GM21367 (cell line): ENCODE data around the gene C2orf92.

ENCODE experiments used
- ATAC-seq: cut with Tn5 transposase; IDR thresholded peaks from one replicate; pipeline ENCODE4 v1.9.1; 2021; ENCODE audit not compliant: unreplicated experiment

C2orf92 gene

GRCh38 chr2:97740590-97741182, 71.2 kb downstream of the C2orf92 start:
- ATAC-seq = no peak

DNA sequence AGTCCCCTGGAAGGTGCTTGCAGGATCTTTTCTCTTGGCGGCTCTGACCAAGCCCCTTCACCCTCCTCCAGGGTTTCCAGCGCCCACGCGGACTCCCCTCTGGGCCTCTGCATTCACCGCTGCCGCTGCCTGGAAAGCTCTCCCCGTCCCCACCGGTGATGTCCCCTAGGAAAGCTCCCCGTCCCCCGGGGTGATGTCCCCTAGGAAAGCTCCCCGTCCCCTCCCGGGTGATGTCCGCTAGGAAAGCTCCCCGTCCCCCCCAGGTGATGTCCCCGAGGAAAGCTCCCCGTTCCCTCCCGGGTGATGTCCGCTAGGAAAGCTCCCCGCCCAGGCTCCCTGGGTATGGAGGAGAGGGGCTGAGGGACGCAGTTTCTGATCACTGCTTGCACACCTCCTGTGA, 71.7 kb downstream of the C2orf92 start:
- no peak for ATAC-seq

DNA sequence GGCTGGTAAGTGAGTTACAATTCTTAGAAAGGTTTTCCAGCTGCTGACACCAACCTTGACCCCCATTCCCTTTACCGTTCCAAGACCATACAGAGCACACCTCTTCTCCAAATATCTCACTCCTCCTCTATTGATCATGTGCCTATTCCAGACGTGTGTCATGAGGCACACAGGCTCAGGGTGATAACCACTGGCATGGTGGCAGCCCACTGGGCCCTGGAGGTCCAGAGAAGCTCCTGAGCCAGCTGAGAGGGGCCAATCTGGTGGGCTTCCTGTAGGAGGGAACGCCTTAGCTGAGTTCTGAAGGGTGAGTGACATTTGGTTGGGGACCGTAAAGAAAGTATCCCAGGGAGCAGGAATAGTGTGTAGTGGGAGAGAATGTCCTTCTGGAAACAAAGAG, 72.2 kb downstream of the C2orf92 start:
- ATAC-seq = no peak

DNA sequence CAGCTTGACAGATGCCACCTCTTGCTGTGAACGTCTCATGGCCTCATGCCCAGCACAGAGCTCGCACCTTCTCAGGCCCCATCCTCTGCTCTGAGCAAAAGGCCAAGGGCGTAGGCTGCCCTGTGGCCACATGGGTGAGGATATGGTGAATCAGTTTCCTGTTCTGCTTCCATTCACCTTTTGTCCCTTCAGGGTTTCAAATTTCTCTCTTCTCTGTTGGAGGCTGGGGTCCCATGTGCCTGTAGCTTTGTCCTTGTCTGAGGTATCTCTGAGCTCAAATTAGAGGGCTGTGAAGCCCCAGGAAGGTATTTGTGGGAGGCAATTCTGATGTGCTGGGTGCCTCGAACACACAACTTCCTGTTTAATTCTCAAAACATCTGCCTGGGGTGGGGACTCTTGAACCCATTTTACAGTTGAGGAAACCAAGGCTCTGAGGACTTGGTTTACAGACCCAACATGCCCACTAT, 72.9 kb downstream of the C2orf92 start:
- ATAC-seq = no peak

GRCh38 chr2:97743913-97744312, 74.4 kb downstream of the C2orf92 start:
- no peak for ATAC-seq

GRCh38 chr2:97745474-97746174, 76.1 kb downstream of the C2orf92 start:
- ATAC-seq = no peak

GRCh38 chr2:97747285-97747684, 77.8 kb downstream of the C2orf92 start:
- ATAC-seq = no peak

GRCh38 chr2:97747716-97748115, 78.2 kb downstream of the C2orf92 start:
- no peak for ATAC-seq

DNA sequence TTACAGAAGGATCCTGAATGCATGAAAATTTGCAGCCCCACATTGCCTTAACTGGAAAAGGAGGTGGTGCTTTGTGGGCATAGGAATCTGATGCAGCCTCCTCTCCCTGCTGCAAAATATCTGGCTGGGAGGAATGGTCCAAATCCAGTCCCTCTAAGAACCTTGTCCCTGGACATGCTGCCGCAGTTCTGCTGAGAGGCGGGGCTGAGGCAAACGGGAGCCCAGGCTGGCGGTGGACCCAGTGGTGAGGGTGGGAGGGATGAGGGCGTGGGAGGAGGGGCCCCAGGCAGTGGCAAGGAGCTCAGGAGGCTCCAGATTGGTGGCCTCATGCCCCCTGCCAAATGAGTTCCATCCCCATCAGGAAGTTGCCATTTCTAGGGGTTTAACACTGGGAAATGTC, 80.1 kb downstream of the C2orf92 start:
- no peak for ATAC-seq

DNA sequence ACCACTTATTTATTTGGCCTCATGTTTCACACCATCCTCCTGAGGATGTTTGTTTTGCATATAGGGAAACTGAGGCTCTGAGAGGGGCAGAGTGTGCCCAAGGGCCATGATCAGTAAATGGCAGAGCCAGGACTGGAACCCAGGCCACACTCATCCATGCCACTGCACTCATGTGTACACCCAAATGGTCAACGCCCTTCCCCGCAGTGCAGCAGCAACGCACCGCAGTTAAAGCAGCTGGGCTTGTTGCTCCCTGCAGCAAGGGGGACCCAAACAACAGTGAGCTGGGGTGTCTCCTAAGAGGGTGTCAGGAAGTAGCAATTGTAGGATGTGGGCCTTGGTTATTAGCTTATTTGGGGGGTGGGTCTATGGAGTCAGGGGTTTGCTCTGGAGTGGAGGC, 80.5 kb downstream of the C2orf92 start:
- ATAC-seq = no peak

GRCh38 chr2:97751752-97752151, 82.2 kb downstream of the C2orf92 start:
- no peak for ATAC-seq
